HUES48 (cell line): ENCODE results near the gene FTCD.
"Not testable (repeated sequence)": the region's sequence is repeated elsewhere in the genome, so short reads cannot be mapped to it uniquely, and the experiment has no call there.

Experiments used
- H3K27ac ChIP-seq: one replicate; pipeline ENCODE4 v1.7.0; 2013; ENCODE audit warnings: low read depth, low read length, inconsistent platforms
- H3K27me3 ChIP-seq: 2 replicates; pipeline ENCODE4 v1.6.1; 2013; ENCODE audit warnings: mild to moderate bottlenecking, low read length; ENCODE audit not compliant: control insufficient read depth, insufficient read depth
- H3K36me3 ChIP-seq: 2 replicates; pipeline ENCODE4 v1.6.1; 2013; ENCODE audit warnings: low read length; ENCODE audit not compliant: control insufficient read depth, insufficient read depth
- H3K4me1 ChIP-seq: 2 replicates; pipeline ENCODE4 v1.6.1; 2013; ENCODE audit warnings: mild to moderate bottlenecking, low read length; ENCODE audit not compliant: control insufficient read depth, insufficient read depth
- H3K4me3 ChIP-seq: 2 replicates; pipeline ENCODE4 v1.5.1; 2013; ENCODE audit warnings: mild to moderate bottlenecking, low read depth, low read length
- H3K9ac ChIP-seq: 2 replicates; pipeline ENCODE4 v1.6.1; 2013; ENCODE audit warnings: mild to moderate bottlenecking, low read depth, low read length, moderate library complexity
- H3K9me3 ChIP-seq: 2 replicates; pipeline ENCODE4 v1.6.1; 2013; ENCODE audit warnings: low read length; ENCODE audit not compliant: control insufficient read depth, insufficient read depth

FTCD gene

DNA sequence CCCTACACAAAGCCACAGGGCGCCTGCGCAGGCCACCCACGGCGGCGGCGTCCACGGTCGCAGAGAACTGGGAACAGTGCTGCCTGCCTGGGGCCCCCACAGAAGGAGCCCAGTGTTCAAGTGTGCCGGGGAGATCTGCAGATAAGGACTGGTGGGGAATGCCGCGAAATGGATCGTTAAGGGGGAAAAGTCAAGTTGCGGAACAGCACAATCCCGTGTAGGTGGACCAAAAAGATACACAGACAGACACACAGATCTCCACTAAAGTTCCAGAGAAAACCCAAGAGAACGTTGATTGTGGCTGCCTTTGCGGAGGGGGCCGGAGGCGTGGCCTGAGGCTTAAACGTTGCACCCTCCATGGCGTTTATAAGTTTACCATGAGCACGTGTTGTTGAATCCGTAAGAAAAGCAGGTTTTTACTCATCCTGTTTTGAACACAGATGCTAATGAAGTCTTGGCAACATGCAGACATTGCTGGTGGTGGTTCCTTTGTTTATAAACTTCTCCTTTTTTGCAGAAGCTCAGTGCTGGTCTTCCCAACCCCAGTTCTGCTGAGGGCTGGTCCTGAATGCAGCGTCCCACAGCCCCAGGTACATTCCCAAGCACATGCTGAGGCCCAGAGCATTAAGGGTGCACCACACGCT lies 24.8 kb upstream of the FTCD start:
- Histone ChIP-seq H3K9ac (no peak overlapping the region), H3K4me3 (no peak overlapping the region), H3K27ac (peak overlapping the region; percentile 49)

GRCh38 chr21:46179708-46180078 lies 24.3 kb upstream of the FTCD start:
- Histone ChIP-seq H3K9me3 (no peaks in the 10 kb centered on the region), H3K4me3 (no peak overlapping the region), H3K36me3 (no peaks in the 10 kb centered on the region), H3K27me3 (no peaks in the 10 kb centered on the region), H3K27ac (peak overlapping the region; percentile 49), H3K4me1 (peaks cover 9% of the 10 kb centered on the region), H3K9ac (no peak overlapping the region)

More for the DNA sequence above, 24.8 kb upstream of the FTCD start:
- Histone ChIP-seq H3K4me1 (peaks cover 9% of the 10 kb centered on the region), H3K36me3 (no peaks in the 10 kb centered on the region), H3K27me3 (no peaks in the 10 kb centered on the region), H3K9me3 (no peaks in the 10 kb centered on the region)

DNA sequence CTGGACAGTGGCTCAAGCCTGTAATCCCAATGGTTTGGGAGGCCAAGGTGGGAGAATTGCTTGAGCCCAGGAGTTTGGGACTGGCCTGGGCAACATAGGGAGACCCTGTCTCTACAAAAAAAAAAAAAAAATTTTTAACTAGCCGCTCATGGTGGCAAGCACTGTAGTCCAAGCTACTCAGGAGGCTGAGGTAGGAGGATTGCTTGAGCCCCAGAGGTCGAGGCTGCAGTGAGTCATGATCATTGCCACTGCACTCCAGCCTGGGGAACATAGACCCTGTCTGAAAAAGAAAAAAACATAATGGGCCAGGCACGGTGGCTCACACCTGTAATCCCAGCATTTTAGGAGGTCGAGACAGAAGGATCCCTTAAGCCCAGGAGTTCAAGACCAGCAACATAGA lies 23.6 kb upstream of the FTCD start:
- no peaks in the 10 kb centered on the region for H3K9me3 ChIP-seq
- peaks cover 9% of the 10 kb centered on the region for H3K4me1 ChIP-seq
- no peak overlapping the region for H3K4me3 ChIP-seq
- no peak overlapping the region for H3K9ac ChIP-seq
- H3K36me3 ChIP-seq: no peaks in the 10 kb centered on the region
- no peak overlapping the region for H3K27ac ChIP-seq
- H3K27me3 ChIP-seq: no peaks in the 10 kb centered on the region

DNA sequence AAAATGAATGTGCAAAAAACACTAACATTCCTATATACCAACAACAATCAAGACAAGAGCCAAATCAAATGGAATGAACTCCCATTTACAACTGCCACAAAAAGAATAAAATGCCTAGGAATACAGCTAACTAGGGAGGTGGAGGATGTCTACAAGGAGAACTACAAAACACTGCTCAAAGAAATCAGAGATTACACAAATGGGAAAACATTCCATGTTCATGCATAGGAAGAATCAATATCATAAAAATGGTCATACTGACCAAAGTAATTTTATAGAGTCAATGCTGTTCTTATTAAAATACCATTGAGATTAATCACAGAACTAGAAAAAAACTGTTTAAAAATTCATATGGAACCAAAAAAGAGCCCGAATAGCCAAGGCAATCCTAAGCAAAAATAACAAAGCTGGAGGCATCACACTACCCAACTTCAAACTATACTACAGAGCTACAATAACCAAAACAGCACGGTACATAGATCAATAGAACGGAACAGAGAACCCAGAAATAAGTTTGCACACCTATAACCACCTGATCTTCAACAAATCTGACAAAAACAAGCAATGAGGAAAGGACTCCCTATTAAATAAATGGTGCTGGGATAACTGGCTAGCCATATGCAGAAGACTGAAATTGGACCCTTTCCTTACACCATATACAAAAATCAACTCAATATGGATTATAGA lies 21.2 kb upstream of the FTCD start:
- H3K9me3 ChIP-seq, H3K27me3 ChIP-seq, H3K4me3 ChIP-seq, H3K27ac ChIP-seq, H3K4me1 ChIP-seq, H3K9ac ChIP-seq, H3K36me3 ChIP-seq: not testable (repeated sequence)

GRCh38 chr21:46173573-46173972 lies 18.2 kb upstream of the FTCD start:
- H3K9ac ChIP-seq: no peak overlapping the region
- H3K27me3 ChIP-seq: no peaks in the 10 kb centered on the region
- H3K9me3 ChIP-seq: no peaks in the 10 kb centered on the region
- H3K4me1 ChIP-seq: no peaks in the 10 kb centered on the region
- no peaks in the 10 kb centered on the region for H3K36me3 ChIP-seq
- H3K4me3 ChIP-seq: no peak overlapping the region
- H3K27ac ChIP-seq: no peak overlapping the region

- no peaks in the 10 kb centered on the region for H3K27me3 ChIP-seq
- H3K36me3 ChIP-seq: no peaks in the 10 kb centered on the region
- no peak overlapping the region for H3K4me3 ChIP-seq
- H3K9me3 ChIP-seq: no peaks in the 10 kb centered on the region
- no peaks in the 10 kb centered on the region for H3K4me1 ChIP-seq
- no peak overlapping the region for H3K27ac ChIP-seq
- no peak overlapping the region for H3K9ac ChIP-seq
These were observed 17.6 kb upstream of the FTCD start for GRCh38 chr21:46172863-46173528.

- Histone ChIP-seq H3K9ac (no peak overlapping the region), H3K4me1 (no peaks in the 10 kb centered on the region), H3K4me3 (no peak overlapping the region), H3K9me3 (no peaks in the 10 kb centered on the region), H3K36me3 (no peaks in the 10 kb centered on the region), H3K27ac (no peak overlapping the region), H3K27me3 (no peaks in the 10 kb centered on the region)
These were observed 16.9 kb upstream of the FTCD start for GRCh38 chr21:46171996-46172862.

DNA sequence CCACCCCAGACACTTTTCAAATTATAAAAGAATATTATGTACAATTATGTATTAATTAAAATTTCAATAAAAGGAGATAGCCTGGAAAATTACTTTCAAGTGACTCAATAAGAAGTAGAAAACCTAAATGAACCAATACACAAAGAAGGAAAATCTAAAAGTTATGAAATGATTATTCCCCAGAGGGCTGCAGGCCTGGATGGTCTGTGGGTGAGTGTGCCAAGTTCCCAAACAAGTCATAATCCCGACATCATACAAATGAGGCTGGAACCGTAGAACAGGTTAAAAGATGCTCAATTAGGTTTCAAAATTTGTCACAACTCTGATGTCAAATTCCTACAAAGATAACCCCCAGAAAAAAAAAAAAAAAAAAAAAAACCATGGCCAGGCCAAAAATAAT lies 16.2 kb upstream of the FTCD start:
- Histone ChIP-seq H3K36me3 (no peaks in the 10 kb centered on the region), H3K9ac (no peak overlapping the region)

GRCh38 chr21:46170436-46171193 lies 15.2 kb upstream of the FTCD start:
- not testable (repeated sequence) for H3K9me3 ChIP-seq, H3K4me3 ChIP-seq, H3K9ac ChIP-seq, H3K27ac ChIP-seq, H3K27me3 ChIP-seq, H3K36me3 ChIP-seq, H3K4me1 ChIP-seq

More for the DNA sequence above, 16.2 kb upstream of the FTCD start:
- Histone ChIP-seq H3K27ac (no peak overlapping the region), H3K27me3 (no peaks in the 10 kb centered on the region), H3K4me1 (no peaks in the 10 kb centered on the region), H3K9me3 (no peaks in the 10 kb centered on the region), H3K4me3 (no peak overlapping the region)

GRCh38 chr21:46168659-46169386 lies 13.4 kb upstream of the FTCD start:
- Histone ChIP-seq H3K9me3 (no peaks in the 10 kb centered on the region), H3K27ac (no peak overlapping the region), H3K36me3 (no peaks in the 10 kb centered on the region)

More at GRCh38 chr21:46168659-46169386, 13.4 kb upstream of the FTCD start:
- Histone ChIP-seq H3K9ac (no peak overlapping the region), H3K4me1 (no peaks in the 10 kb centered on the region), H3K4me3 (no peak overlapping the region), H3K27me3 (no peaks in the 10 kb centered on the region)
